Measurements from ENCODE around the gene POLR3K. TPM values are rescaled to one million over a fixed set of nuclear protein-coding genes. Genes with fewer than 3 reads are reported as not detected.

Gene POLR3K
- 75.1 TPM for polyA plus RNA-seq (2012; ENCODE audit: insufficient read depth, insufficient read length)

- peak; percentile 98 for DNase-seq (ENCODE audit: low read depth, low spot score)
- peak within 1 kb of the TSS; percentile 97 for H3K4me3 ChIP-seq (ENCODE audit: low read length)
Measured at GRCh38 chr16:53346-54236, at the start of gene POLR3K, which contains the start of gene SNRNP25. POLR3K (minus strand) TSS chr16:53608; CDS start chr16:53586, 22 bp downstream. SNRNP25 (plus strand) TSS chr16:53828; CDS start chr16:54017, 189 bp downstream.

DNA sequence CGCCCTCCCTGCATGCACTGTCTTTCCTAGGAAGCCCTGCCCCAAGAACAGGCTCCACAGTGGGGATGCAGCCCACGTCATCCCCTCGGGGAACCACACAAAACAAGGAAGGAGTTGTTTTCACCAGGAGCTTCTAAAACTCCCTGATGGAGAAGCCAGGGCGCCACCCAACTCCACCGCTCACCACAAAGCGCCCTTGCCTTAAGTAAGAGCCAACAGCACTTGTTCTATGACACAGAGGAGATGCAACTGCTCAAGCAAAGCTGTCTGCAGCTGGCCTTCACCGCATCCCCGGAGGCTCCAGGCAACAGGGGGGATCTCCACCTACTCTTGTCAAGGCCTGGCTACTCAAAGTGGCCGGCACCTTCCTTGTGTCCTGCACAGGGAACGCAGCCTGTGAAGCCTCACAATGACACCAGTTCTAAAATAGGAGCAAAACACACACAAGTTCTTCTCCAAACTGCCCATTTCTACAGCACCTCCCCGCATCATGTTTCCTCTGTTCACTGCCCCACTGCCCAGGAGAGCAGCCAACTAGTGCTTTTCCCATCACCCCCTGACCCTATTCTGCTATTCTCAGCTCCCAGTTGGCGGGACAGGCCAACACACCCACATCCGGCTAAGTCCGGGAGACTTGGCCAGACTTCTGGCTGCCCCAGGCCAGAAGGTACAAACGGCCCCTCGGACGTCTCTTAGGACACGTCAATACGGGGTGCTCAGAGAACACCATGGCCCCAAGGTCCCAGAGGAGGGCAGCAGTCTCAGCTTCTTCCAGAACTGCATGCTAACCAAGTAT is 48.9 kb upstream of the POLR3K start:
- DNase-seq (ENCODE audit: low read depth, low spot score), result no peak
- no peak overlapping the region for H3K4me3 ChIP-seq (ENCODE audit: low read length)

DNA sequence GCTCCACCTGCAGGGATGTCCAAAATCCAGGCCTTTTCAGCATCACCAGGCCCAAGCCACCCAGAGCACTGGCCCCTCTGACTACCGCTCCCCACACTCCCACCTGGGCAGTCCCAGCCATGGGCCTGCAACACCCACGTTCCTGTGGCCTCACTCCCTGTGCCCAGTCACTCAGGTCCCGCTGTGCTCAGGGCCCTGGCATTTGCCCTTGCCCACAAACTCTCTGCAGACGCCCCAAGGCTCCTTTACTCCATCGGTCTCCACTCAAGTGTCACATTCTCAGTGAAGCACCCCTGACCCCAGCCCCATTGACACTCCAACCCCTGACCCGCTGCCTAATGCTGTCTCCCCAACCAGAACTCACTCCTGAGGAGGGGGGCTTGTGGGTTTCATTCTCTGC is 48.2 kb upstream of the POLR3K start:
- no peak for DNase-seq (ENCODE audit: low read depth, low spot score)
- H3K4me3 ChIP-seq (ENCODE audit: low read length), result no peak overlapping the region

- no peak for DNase-seq (ENCODE audit: low read depth, low spot score)
- no peak overlapping the region for H3K4me3 ChIP-seq (ENCODE audit: low read length)
Measured at GRCh38 chr16:100989-101388, 47.6 kb upstream of the POLR3K start.

DNA sequence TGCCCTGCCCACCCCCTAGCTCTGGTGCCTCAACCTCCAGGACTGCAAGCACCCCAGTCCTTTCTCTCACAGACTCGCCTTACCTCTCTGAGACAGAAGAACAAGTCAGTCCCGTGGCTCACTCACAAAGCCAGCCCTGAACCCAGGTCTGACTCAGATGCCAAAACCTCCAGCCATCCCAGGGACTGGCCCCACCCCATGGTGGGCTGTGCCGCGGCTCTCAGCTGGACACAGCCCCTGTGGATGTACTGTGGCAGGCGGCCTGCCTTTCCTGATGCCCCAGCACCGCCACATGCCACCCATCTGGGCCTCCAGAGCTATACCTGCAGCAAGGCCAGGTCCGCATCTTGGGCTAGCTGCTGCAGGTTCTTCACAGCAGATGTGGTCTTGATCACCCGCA is 44.4 kb upstream of the POLR3K start:
- no peak overlapping the region for H3K4me3 ChIP-seq (ENCODE audit: low read length)
- DNase-seq (ENCODE audit: low read depth, low spot score), result no peak

- H3K4me3 ChIP-seq (ENCODE audit: low read length), result no peak overlapping the region
- peak; percentile 81 for DNase-seq (ENCODE audit: low read depth, low spot score)
Measured at GRCh38 chr16:96935-97381, 43.5 kb upstream of the POLR3K start.

DNA sequence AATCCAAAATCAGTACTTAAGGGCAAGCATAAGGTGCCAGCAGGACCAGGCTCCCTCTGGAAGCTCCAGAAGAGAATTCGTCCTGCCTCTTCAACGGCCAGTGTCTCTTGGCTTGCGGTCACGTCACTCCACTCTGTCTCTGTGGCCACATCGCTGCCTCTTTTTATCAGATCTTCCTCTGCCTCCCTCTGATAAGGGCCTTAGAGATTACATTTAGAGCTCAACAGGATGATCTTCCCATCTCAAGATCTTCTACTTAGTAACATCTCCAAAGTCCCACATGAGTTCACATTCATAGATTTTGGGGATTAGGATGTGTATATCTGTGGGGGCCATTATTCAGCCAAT is 41.5 kb upstream of the POLR3K start:
- no peak for DNase-seq (ENCODE audit: low read depth, low spot score)
- no peak overlapping the region for H3K4me3 ChIP-seq (ENCODE audit: low read length)

- no peak overlapping the region for H3K4me3 ChIP-seq (ENCODE audit: low read length)
Measured at GRCh38 chr16:92431-93339, 39.3 kb upstream of the POLR3K start.

GRCh38 chr16:91484-91883 is 38.1 kb upstream of the POLR3K start:
- no peak overlapping the region for H3K4me3 ChIP-seq (ENCODE audit: low read length)
- no peak for DNase-seq (ENCODE audit: low read depth, low spot score)

More at GRCh38 chr16:92431-93339, 39.3 kb upstream of the POLR3K start:
- no peak for DNase-seq (ENCODE audit: low read depth, low spot score)

- H3K4me3 ChIP-seq (ENCODE audit: low read length), result no peak overlapping the region
- DNase-seq (ENCODE audit: low read depth, low spot score), result no peak
Measured at GRCh38 chr16:89391-90302, 36.2 kb upstream of the POLR3K start.

DNA sequence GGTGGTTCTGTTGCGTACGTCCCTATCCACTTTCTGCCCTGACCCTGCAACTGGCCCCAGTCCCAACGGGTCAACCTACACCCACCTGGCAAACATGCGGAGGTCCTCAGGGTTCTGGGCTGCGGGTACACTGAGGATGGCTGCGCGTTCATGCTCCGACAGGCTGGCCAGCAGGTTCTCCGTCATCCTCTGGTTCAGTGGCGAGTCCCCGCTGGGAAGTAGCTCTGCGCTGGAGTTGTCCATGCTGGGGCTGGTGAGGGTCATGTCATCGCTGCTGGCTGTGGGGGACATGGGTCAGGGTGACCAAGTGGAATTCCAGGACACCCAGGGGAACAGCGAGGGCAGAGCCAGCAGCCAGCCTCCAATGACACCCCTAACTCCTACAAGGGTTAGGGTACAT is 35.2 kb upstream of the POLR3K start:
- no peak overlapping the region for H3K4me3 ChIP-seq (ENCODE audit: low read length)
- DNase-seq (ENCODE audit: low read depth, low spot score), result no peak

GRCh38 chr16:86483-86952 is 33.1 kb upstream of the POLR3K start:
- no peak for DNase-seq (ENCODE audit: low read depth, low spot score)

GRCh38 chr16:85865-86264 is 32.5 kb upstream of the POLR3K start:
- H3K4me3 ChIP-seq (ENCODE audit: low read length), result no peak overlapping the region
- DNase-seq (ENCODE audit: low read depth, low spot score), result no peak

More at GRCh38 chr16:86483-86952, 33.1 kb upstream of the POLR3K start:
- no peak overlapping the region for H3K4me3 ChIP-seq (ENCODE audit: low read length)

DNA sequence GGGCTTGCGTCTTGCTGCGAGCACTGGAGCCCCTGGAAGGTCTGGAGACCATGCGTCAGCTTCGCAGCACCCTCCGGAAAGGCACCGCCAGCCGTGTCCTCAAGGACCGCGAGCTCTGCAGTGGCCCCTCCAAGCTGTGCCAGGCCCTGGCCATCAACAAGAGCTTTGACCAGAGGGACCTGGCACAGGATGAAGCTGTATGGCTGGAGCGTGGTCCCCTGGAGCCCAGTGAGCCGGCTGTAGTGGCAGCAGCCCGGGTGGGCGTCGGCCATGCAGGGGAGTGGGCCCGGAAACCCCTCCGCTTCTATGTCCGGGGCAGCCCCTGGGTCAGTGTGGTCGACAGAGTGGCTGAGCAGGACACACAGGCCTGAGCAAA is 32.0 kb upstream of the POLR3K start:
- DNase-seq (ENCODE audit: low read depth, low spot score), result no peak
- H3K4me3 ChIP-seq (ENCODE audit: low read length), result no peak overlapping the region

DNA sequence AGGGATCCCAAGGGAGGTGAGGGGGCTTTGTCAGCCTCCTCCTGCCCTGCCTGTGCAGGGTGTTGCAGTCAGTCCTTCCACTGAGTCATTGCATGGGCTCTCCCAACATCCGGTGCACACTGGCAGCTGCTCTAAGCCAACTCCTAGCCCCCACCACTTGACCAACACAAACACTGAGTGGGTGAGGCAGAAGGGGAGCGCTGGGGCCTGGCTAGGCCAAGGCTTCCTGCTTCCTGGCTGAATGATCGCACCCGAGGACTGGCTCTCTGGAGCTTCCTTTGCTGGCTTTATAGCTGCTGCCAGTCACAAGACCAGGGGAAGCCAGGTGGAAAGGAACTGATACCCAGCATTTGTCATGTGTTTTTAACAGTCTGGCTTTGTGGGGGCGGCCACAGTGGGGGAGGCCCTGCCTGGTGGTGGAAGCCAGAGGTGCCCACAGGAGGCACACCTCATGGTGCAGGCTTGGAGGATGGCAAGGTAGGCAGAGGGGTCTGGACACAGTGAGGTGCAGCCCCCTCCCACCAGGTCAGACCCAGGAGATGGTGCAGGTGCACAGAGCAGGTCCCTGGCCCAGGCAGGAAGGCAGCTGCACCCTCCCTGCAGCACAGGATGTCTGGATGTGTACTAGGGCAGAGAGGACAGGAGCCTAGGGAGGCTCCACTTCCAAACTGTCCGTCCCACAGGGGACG is 31.5 kb upstream of the POLR3K start:
- H3K4me3 ChIP-seq (ENCODE audit: low read length), result no peak overlapping the region
- DNase-seq (ENCODE audit: low read depth, low spot score), result peak; percentile 59

- H3K4me3 ChIP-seq (ENCODE audit: low read length), result no peak overlapping the region
- peak; percentile 56 for DNase-seq (ENCODE audit: low read depth, low spot score)
Measured at GRCh38 chr16:83781-84615, 30.6 kb upstream of the POLR3K start.
